MCF 10A (cell line): ENCODE measurements around the gene RAB37. TPM values are rescaled to one million over a fixed set of nuclear protein-coding genes. Genes with fewer than 3 reads are reported as not detected.

Experiments
- BruUV-seq: library from RNA; stranded (reverse); fragments of 400-500 nt; replicated peaks from 2 replicates; lab custom pipeline; 2021; lab: Mats Ljungman, UMichigan
- CTCF ChIA-PET: fragments of 300-600 bp; sonication (Branson Sonifier 250); formaldehyde crosslinking; extraction: SDS; loops from one replicate; lab custom pipeline; 2021; ENCODE audit warnings: antibody characterized with exemption, inconsistent platforms; lab: Yijun Ruan, JAX
- POLR2A ChIA-PET: fragments of 300-600, 350-650 bp; sonication (Branson Sonifier 250); formaldehyde crosslinking; extraction: SDS; loops from one replicate; lab custom pipeline; 2020; ENCODE audit warnings: antibody characterized with exemption, inconsistent platforms; lab: Yijun Ruan, JAX
- DNase-seq: peaks from one replicate; pipeline ENCODE4 v3.0.0-alpha.2; 2018; ENCODE audit not compliant: unreplicated experiment
- H3K27ac Mint-ChIP-seq: one replicate; pipeline ENCODE4 v1.8.0; 2022; ENCODE audit warnings: mild to moderate bottlenecking, low read depth, mixed read lengths; ENCODE audit not compliant: unreplicated experiment
- H3K27me3 Mint-ChIP-seq: one replicate; pipeline ENCODE4 v1.8.0; 2022; ENCODE audit warnings: mixed read lengths; ENCODE audit not compliant: insufficient read depth, unreplicated experiment
- H3K36me3 Mint-ChIP-seq: one replicate; pipeline ENCODE4 v1.8.0; 2022; ENCODE audit warnings: mild to moderate bottlenecking, moderate library complexity, mixed read lengths; ENCODE audit not compliant: insufficient read depth, unreplicated experiment
- H3K4me1 Mint-ChIP-seq: one replicate; pipeline ENCODE4 v1.8.0; 2022; ENCODE audit warnings: mixed read lengths; ENCODE audit not compliant: insufficient read depth, unreplicated experiment
- H3K4me3 Mint-ChIP-seq: one replicate; pipeline ENCODE4 v1.8.0; 2022; ENCODE audit warnings: mild to moderate bottlenecking, moderate library complexity, mixed read lengths; ENCODE audit not compliant: unreplicated experiment
- H3K9me3 Mint-ChIP-seq: one replicate; pipeline ENCODE4 v1.8.0; 2022; ENCODE audit warnings: mixed read lengths; ENCODE audit not compliant: unreplicated experiment
- CTCF ChIP-seq: fragments of 200-600 bp; IDR thresholded peaks from one replicate; pipeline ENCODE4 v1.8.0; 2022; ENCODE audit warnings: antibody characterized with exemption, mild to moderate bottlenecking; ENCODE audit not compliant: unreplicated experiment
- intact Hi-C: fragments of 100-400 bp; cut with micrococcal nuclease; formaldehyde crosslinking; loops from 2 replicates; pipeline ENCODE4 v1.14.1; 2022
- total RNA-seq: library from RNA; stranded (reverse); gene quantifications from 2 replicates; pipeline ENCODE4 v1.2.3, GENCODE V29; 2022

Gene RAB37
- total RNA-seq, 1 experiment from 2014 or later, result not detected

- TF ChIP-seq CTCF, result no peak
- intact Hi-C loops, result no loop called here
- no peaks in the 10 kb centered on the region for H3K36me3 Mint-ChIP-seq
- CTCF ChIA-PET, result no interaction called here
- H3K9me3 Mint-ChIP-seq, result no peaks in the 10 kb centered on the region
- H3K27me3 Mint-ChIP-seq, result peaks cover 9% of the 10 kb centered on the region
- no peak for DNase-seq
- POLR2A ChIA-PET, result no interaction called here
- no peaks in the 10 kb centered on the region for H3K4me1 Mint-ChIP-seq
- H3K27ac Mint-ChIP-seq, result no peak overlapping the region
- no TSS peak for BruUV-seq
- H3K4me3 Mint-ChIP-seq, result no peak overlapping the region
Observed at GRCh38 chr17:74733365-74734122, 3.5 kb upstream of the RAB37 start.

GRCh38 chr17:74734256-74734655 is 2.8 kb upstream of the RAB37 start:
- Mint-ChIP-seq H3K36me3 (no peaks in the 10 kb centered on the region), H3K4me1 (no peaks in the 10 kb centered on the region), H3K27me3 (peaks cover 14% of the 10 kb centered on the region), H3K4me3 (no peak overlapping the region), H3K27ac (no peak overlapping the region), H3K9me3 (no peaks in the 10 kb centered on the region)
- BruUV-seq, result no TSS peak
- POLR2A ChIA-PET, result no interaction called here
- no peak for TF ChIP-seq CTCF
- CTCF ChIA-PET, result interaction anchor here (0.8 kb wide), 1 partner anchor 57 kb away, joined by 4 read pairs; no protein-coding TSS in a partner anchor
- intact Hi-C loops, result no loop called here
- no peak for DNase-seq

GRCh38 chr17:74737299-74738050 is 419 bp downstream of the RAB37 start:
- no TSS peak for BruUV-seq
- Mint-ChIP-seq H3K4me1 (no peaks in the 10 kb centered on the region), H3K36me3 (no peaks in the 10 kb centered on the region), H3K4me3 (no peak overlapping the region), H3K9me3 (no peaks in the 10 kb centered on the region), H3K27ac (no peak overlapping the region), H3K27me3 (peaks cover 24% of the 10 kb centered on the region)
- TF ChIP-seq CTCF, result peak; percentile 28
- intact Hi-C loops, result loop anchor here (1.0 kb wide), 1 partner anchor 80 kb away; no protein-coding TSS in a partner anchor
- POLR2A ChIA-PET, result no interaction called here
- CTCF ChIA-PET, result interaction anchor here (0.6 to 1.2 kb wide), 4 partner anchors 54 to 220 kb away, joined by 3 to 4 read pairs (median 4); no protein-coding TSS in a partner anchor
- no peak for DNase-seq
